Epithelial cell of proximal tubule (primary cell): Measurements from ENCODE around the gene LRRC8B. TPM values are rescaled to one million over a fixed set of nuclear protein-coding genes. Genes with fewer than 3 reads are reported as not detected.

Experiments used
- DNase-seq: peaks from one replicate; pipeline ENCODE4 v3.0.0-alpha.2; 2011; ENCODE audit warnings: low read depth
- H3K4me3 ChIP-seq: 2 replicates; pipeline ENCODE4 v1.5.1; 2011; ENCODE audit warnings: low read depth, mild to moderate bottlenecking, low read length
- CTCF ChIP-seq: conservative IDR thresholded peaks from 2 replicates; pipeline ENCODE4 v1.5.1; 2012; ENCODE audit warnings: low read depth, mild to moderate bottlenecking, low read length
- total RNA-seq: library from RNA; depleted of rRNA; stranded (reverse); fragments of >200 nt; gene quantifications from 2 replicates; pipeline ENCODE4 v1.2.3, GENCODE V29; 2015

The LRRC8B gene
- total RNA-seq, 1 donor from 2014 or later = 5.0 TPM

- no peak overlapping the region for H3K4me3 ChIP-seq
- TF ChIP-seq CTCF = no peak
- DNase-seq = no peak
These were observed 2.6 kb downstream of the LRRC8B start for GRCh38 chr1:89527256-89527655.

- no peak for DNase-seq
- H3K4me3 ChIP-seq = no peak overlapping the region
- no peak for TF ChIP-seq CTCF
These were observed 3.2 kb downstream of the LRRC8B start for GRCh38 chr1:89527750-89528381.

GRCh38 chr1:89528382-89528780 lies 3.8 kb downstream of the LRRC8B start:
- no peak for TF ChIP-seq CTCF
- no peak for DNase-seq
- no peak overlapping the region for H3K4me3 ChIP-seq

- no peak for TF ChIP-seq CTCF
- DNase-seq = no peak
- no peak overlapping the region for H3K4me3 ChIP-seq
These were observed 4.6 kb downstream of the LRRC8B start for GRCh38 chr1:89529196-89529595.

GRCh38 chr1:89530444-89531089 lies 5.9 kb downstream of the LRRC8B start:
- H3K4me3 ChIP-seq = no peak overlapping the region
- no peak for DNase-seq
- no peak for TF ChIP-seq CTCF

- H3K4me3 ChIP-seq = no peak overlapping the region
- DNase-seq = no peak
- no peak for TF ChIP-seq CTCF
These were observed 7.0 kb downstream of the LRRC8B start for GRCh38 chr1:89531480-89532139.
